Measurements from ENCODE around the gene PRSS12.

Gene PRSS12

DNA sequence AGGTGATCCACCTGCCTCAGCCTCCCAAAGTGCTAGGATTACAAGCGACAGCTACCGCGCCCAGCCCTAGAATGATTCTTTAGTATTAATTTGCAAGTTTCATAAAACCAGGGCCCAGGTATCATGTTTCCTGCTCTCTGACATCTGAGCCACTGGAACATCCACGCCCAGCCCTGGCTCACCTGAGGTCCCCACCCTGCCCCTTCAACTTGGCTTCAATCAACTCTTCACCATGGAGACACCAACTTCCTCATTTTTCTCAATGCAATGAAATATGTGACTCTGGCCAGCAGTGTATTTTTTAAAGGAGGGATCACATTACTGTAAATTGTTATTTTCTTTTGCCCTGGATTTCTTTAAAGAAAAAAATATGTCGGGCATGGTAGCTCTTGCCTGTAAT, 3.9 kb downstream of the PRSS12 start:
- H3K27me3 ChIP-seq, result peaks cover 0 to 44% of the 10 kb centered on the region in 2 donors
- no peaks in the 10 kb centered on the region for H3K36me3 ChIP-seq
- no peaks in the 10 kb centered on the region for H3K9me3 ChIP-seq
- no peak for TF ChIP-seq CTCF (IDR thresholded peaks at IDR 0.05)
- peaks cover 0 to 20% (median 17%) of the 10 kb centered on the region in 4 donors for H3K4me1 ChIP-seq
- intact Hi-C loops (cut with DNase I; ENCODE audit: low total_unique reads), result no loop called here
- H3K27ac ChIP-seq, result no peak overlapping the region
- no peak overlapping the region for H3K4me3 ChIP-seq
- DNase-seq, result no peak

DNA sequence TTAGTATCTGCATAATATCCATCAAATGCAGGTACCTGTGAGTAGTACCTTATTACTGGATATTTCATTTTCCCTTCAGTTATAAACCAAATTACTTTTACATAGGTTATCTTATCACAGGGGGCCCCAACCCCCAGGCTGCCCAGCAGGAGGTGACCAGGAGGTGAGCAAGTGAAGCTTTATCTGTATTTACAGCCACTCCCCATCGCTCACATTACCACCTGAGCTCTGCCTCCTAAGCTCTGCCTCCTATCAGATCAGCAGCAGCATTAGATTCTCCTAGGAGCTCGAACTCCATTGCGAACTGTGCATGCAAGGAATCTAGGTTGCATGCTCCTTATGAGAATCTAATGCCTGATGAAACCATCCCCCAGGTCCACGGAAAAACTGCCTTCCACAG, 6.3 kb downstream of the PRSS12 start:
- Histone ChIP-seq H3K4me1 (no peaks in the 10 kb centered on the region), H3K27ac (no peak overlapping the region), H3K36me3 (no peaks in the 10 kb centered on the region), H3K4me3 (no peak overlapping the region), H3K9me3 (no peaks in the 10 kb centered on the region), H3K27me3 (peaks cover 0 to 23% of the 10 kb centered on the region in 2 donors)
- no peak for TF ChIP-seq CTCF (IDR thresholded peaks at IDR 0.05)
- intact Hi-C loops (cut with DNase I; ENCODE audit: low total_unique reads), result no loop called here
- DNase-seq, result no peak

DNA sequence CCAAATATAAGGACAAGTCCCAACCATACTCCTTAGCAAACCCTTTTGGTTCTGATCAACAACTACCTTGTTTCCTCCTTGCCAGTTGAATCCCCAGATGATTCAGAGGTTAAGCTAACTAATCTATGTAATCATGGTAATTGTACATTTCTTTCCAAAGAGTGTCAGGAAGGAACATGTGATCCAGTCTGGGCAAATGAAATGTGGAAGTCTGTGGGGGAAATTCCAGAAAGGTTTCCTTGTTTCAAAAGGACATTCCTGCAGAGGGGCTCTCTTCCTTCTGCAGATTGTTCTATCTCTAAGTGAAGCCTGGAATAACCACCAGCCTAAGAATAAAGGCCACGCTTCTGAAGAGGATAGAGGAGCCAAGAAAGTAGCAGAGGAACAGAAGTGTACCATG, 7.0 kb downstream of the PRSS12 start:
- TF ChIP-seq CTCF (IDR thresholded peaks at IDR 0.05), result no peak
- no peak for DNase-seq
- intact Hi-C loops (cut with DNase I; ENCODE audit: low total_unique reads), result no loop called here
- no peaks in the 10 kb centered on the region for H3K9me3 ChIP-seq
- H3K4me1 ChIP-seq, result no peaks in the 10 kb centered on the region
- H3K4me3 ChIP-seq, result no peak overlapping the region
- peaks cover 0 to 23% of the 10 kb centered on the region in 2 donors for H3K27me3 ChIP-seq
- no peaks in the 10 kb centered on the region for H3K36me3 ChIP-seq
- no peak overlapping the region for H3K27ac ChIP-seq

GRCh38 chr4:118344801-118345200, 8.0 kb downstream of the PRSS12 start:
- Histone ChIP-seq H3K27me3 (peaks cover 0 to 18% of the 10 kb centered on the region in 2 donors), H3K36me3 (no peaks in the 10 kb centered on the region), H3K27ac (no peak overlapping the region), H3K4me1 (no peaks in the 10 kb centered on the region), H3K9me3 (no peaks in the 10 kb centered on the region), H3K4me3 (no peak overlapping the region)
- DNase-seq, result no peak
- intact Hi-C loops (cut with DNase I; ENCODE audit: low total_unique reads), result no loop called here
- no peak for TF ChIP-seq CTCF (IDR thresholded peaks at IDR 0.05)

GRCh38 chr4:118343501-118343900, 9.3 kb downstream of the PRSS12 start:
- no peaks in the 10 kb centered on the region for H3K36me3 ChIP-seq
- DNase-seq, result no peak
- H3K4me1 ChIP-seq, result no peaks in the 10 kb centered on the region
- H3K27me3 ChIP-seq, result peaks cover 0 to 13% of the 10 kb centered on the region in 2 donors
- no peak for TF ChIP-seq CTCF (IDR thresholded peaks at IDR 0.05)
- no peaks in the 10 kb centered on the region for H3K9me3 ChIP-seq
- no peak overlapping the region for H3K4me3 ChIP-seq
- intact Hi-C loops (cut with DNase I; ENCODE audit: low total_unique reads), result no loop called here
- H3K27ac ChIP-seq, result no peak overlapping the region

DNA sequence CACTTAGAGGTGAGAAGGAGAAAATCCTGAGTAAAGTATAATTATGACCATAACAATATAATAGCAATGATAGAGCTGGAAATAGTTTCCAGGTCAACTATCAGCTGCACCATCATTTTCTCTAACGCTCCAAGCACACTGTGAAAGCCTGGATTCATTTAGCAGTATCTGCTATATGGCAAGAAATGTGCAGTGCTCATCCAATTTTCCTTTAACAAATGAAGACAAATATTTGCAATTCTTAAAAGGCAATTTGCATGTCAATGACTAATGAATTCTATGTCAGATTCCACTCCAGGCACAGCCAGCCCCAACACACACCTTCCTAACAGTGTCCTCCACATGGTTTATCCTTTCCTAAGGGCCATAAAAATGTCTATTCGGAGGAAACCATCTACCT, 12.7 kb downstream of the PRSS12 start:
- intact Hi-C loops (cut with DNase I; ENCODE audit: low total_unique reads), result no loop called here
- no peaks in the 10 kb centered on the region for H3K36me3 ChIP-seq
- H3K9me3 ChIP-seq, result no peaks in the 10 kb centered on the region
- no peaks in the 10 kb centered on the region for H3K4me1 ChIP-seq
- H3K27me3 ChIP-seq, result no peaks in the 10 kb centered on the region
- H3K4me3 ChIP-seq, result no peak overlapping the region
- H3K27ac ChIP-seq, result no peak overlapping the region
- DNase-seq, result no peak
- no peak for TF ChIP-seq CTCF (IDR thresholded peaks at IDR 0.05)
